ENCODE data around the gene MMP24. TPM values are rescaled to one million over a fixed set of nuclear protein-coding genes. Genes with fewer than 3 reads are reported as not detected.

Gene MMP24
- total and polyA plus RNA-seq, 8 donors: 0.15 to 6.2 (median 1.6) TPM; not detected in 2

DNA sequence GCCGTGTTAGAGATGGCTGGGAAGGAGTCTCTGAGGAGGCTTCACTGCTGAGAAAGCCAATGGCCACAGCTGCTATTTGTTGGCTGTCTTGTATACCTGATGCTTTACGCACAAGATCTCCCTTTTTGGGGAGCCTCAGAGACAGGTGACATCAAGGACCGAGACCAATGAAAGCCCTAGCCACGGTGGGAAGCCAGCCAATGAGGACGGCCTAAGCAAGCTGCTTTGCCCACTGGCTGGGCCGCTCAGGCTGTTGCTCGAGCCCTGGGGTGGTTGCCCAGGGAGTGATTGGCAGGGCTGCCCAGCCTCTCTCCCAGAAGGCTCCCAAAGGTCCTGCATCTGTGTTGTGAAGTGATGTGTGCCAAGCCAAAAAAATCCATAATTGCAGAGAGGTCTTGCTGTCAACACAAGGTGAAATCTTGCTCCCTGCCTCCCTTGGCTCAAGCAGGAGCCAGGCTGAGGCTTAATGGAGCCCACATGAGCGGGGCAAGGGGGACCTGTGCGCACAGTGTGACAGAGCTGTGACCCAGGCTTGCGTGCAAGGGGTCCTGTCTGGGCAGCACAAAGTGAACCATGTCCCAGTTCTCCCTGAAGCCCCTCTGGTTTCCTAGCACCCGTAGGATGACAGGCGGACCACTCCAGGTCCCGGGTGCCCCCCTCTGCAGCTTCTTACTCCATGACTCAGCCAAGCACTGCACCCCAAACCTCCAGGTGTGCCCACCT lies 47.1 kb downstream of the MMP24 start:
- H3K27ac ChIP-seq: peak overlapping the region in 1 of 5 donors; percentile 13
- DNase-seq: peak in 1 of 2 donors; percentile 36
- intact Hi-C loops (cut with DNase I; ENCODE audit: low total_unique reads): no loop called here
- no peaks in the 10 kb centered on the region for H3K9me3 ChIP-seq
- peaks cover 14 to 42% (median 38%) of the 10 kb centered on the region in 4 donors for H3K4me1 ChIP-seq
- H3K4me3 ChIP-seq: no peak overlapping the region
- 75 to 79% (median 78%) methylated on average over 13 of the region's 13 CpGs for WGBS, 5 donors
- no peaks in the 10 kb centered on the region for H3K27me3 ChIP-seq
- TF ChIP-seq POLR2A (IDR thresholded peaks at IDR 0.05) (no peak), EP300 (IDR thresholded peaks at IDR 0.05) (no peak), POLR2AphosphoS5 (IDR thresholded peaks at IDR 0.05) (no peak)
- TF ChIP-seq, protein P1, sequence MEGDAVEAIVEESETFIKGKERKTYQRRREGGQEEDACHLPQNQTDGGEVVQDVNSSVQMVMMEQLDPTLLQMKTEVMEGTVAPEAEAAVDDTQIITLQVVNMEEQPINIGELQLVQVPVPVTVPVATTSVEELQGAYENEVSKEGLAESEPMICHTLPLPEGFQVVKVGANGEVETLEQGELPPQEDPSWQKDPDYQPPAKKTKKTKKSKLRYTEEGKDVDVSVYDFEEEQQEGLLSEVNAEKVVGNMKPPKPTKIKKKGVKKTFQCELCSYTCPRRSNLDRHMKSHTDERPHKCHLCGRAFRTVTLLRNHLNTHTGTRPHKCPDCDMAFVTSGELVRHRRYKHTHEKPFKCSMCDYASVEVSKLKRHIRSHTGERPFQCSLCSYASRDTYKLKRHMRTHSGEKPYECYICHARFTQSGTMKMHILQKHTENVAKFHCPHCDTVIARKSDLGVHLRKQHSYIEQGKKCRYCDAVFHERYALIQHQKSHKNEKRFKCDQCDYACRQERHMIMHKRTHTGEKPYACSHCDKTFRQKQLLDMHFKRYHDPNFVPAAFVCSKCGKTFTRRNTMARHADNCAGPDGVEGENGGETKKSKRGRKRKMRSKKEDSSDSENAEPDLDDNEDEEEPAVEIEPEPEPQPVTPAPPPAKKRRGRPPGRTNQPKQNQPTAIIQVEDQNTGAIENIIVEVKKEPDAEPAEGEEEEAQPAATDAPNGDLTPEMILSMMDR (IDR thresholded peaks at IDR 0.05): no peak
- H3K36me3 ChIP-seq: peaks cover 11 to 65% (median 59%) of the 10 kb centered on the region in 4 donors

DNA sequence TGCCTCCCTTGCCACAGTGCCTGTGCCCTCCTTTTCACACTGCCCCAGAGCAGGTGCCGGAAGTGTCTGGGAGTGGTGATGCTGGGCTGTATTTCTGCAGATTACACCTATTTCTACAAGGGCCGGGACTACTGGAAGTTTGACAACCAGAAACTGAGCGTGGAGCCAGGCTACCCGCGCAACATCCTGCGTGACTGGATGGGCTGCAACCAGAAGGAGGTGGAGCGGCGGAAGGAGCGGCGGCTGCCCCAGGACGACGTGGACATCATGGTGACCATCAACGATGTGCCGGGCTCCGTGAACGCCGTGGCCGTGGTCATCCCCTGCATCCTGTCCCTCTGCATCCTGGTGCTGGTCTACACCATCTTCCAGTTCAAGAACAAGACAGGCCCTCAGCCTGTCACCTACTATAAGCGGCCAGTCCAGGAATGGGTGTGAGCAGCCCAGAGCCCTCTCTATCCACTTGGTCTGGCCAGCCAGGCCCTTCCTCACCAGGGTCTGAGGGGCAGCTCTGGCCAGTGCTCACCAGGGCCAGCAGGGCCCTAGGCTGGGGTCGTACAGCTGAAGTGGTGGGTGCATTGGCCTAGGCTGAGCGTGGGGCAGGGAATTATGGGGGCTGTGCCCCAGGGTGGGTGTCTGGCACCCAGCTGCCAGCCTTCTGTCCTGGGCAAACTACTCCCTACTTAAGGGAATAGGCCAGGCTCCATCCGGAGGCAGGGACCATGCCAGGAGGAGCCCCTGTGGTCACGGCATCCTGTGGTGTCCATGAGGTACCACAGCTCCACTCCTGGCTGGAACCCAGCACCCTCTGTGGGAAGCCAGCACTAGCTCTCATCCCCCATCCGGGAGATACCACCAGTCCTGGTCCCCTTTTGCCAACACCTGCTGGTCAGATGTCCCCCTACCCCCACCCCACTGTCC lies 47.9 kb downstream of the MMP24 start:
- H3K9me3 ChIP-seq: no peaks in the 10 kb centered on the region
- DNase-seq: no peak
- H3K36me3 ChIP-seq: peaks cover 14 to 69% (median 65%) of the 10 kb centered on the region in 4 donors
- peaks cover 17 to 43% (median 38%) of the 10 kb centered on the region in 4 donors for H3K4me1 ChIP-seq
- intact Hi-C loops (cut with DNase I; ENCODE audit: low total_unique reads): no loop called here
- 90 to 93% (median 92%) methylated on average over 20 to 24 of the region's 24 CpGs for WGBS, 5 donors
- H3K27me3 ChIP-seq: no peaks in the 10 kb centered on the region
- H3K4me3 ChIP-seq: no peak overlapping the region
- no peak for TF ChIP-seq POLR2A (IDR thresholded peaks at IDR 0.05)
- TF ChIP-seq EP300 (IDR thresholded peaks at IDR 0.05): no peak
- no peak for TF ChIP-seq POLR2AphosphoS5 (IDR thresholded peaks at IDR 0.05)
- TF ChIP-seq, protein P1 (IDR thresholded peaks at IDR 0.05): no peak
- H3K27ac ChIP-seq: peak overlapping the region in 1 of 5 donors; percentile 10

DNA sequence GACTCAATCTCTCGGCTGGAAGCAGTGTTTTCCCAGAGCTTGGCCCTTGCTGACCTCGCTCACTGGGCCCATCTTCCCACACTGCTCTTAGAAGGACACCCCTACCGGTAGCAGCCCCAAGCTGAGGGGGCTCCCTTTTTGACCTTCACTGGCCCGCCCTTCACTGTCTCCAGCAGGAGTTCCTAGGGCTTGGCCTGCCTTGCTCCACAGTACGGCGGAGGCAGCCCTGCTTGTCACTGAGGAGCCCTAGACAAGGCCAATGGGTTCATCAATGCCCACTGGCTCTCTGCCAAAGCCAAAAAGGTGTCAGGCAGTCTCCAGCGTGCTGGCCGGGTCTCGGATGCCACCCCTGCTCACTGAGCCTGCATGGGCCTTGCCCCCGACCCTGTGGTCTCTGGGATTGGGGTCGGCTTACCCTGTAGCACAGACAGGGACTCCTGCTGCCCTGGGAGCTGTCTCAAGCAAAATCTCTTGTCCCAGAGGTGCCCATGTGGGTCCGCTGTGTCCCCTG lies 49.3 kb downstream of the MMP24 start:
- WGBS, 5 donors: 79 to 92% (median 87%) methylated on average over 9 to 12 of the region's 12 CpGs
- intact Hi-C loops (cut with DNase I; ENCODE audit: low total_unique reads): no loop called here
- Histone ChIP-seq H3K4me1 (peaks cover 17 to 52% (median 45%) of the 10 kb centered on the region in 4 donors), H3K9me3 (no peaks in the 10 kb centered on the region), H3K36me3 (peaks cover 26 to 69% (median 66%) of the 10 kb centered on the region in 4 donors), H3K4me3 (peak overlapping the region in 1 of 4 donors; percentile 71), H3K27me3 (no peaks in the 10 kb centered on the region), H3K27ac (peak overlapping the region in 2 of 5 donors; percentile 96 to 99)
- TF ChIP-seq, protein P1 (IDR thresholded peaks at IDR 0.05): no peak
- TF ChIP-seq POLR2A (IDR thresholded peaks at IDR 0.05) (no peak), POLR2AphosphoS5 (IDR thresholded peaks at IDR 0.05) (no peak), EP300 (IDR thresholded peaks at IDR 0.05) (no peak)
- no peak for DNase-seq

DNA sequence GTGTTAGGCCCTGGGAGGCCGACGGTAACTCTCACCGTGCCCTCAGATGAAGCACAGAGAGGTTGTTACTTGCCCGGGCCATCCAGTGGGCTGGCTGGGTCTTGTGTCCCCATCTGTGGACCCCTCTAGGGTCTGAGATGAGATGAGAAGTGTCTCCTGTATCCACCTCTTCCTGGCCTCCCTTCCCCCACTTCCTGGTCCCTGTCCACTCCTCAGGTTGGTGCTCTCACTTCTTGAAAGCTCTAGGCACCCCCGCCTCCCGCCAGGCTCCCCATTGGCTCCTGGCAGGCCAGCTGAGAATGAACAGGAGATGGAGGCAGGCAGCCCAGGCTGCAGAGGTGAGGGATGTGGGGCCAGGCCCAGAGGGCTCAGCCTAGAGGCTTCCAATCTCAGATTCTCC lies 49.9 kb downstream of the MMP24 start:
- Histone ChIP-seq H3K36me3 (peaks cover 23 to 69% (median 62%) of the 10 kb centered on the region in 4 donors), H3K4me3 (peak overlapping the region in 3 of 4 donors; percentile 70 to 93 (median 71)), H3K27me3 (no peaks in the 10 kb centered on the region), H3K9me3 (no peaks in the 10 kb centered on the region), H3K4me1 (peaks cover 17 to 53% (median 45%) of the 10 kb centered on the region in 4 donors), H3K27ac (peak overlapping the region in 4 of 5 donors; percentile 96 to 99 (median 99))
- intact Hi-C loops (cut with DNase I; ENCODE audit: low total_unique reads): no loop called here
- 85 to 97% (median 92%) methylated on average over 6 of the region's 6 CpGs for WGBS, 5 donors
- no peak for DNase-seq
- no peak for TF ChIP-seq POLR2A (IDR thresholded peaks at IDR 0.05)
- TF ChIP-seq, protein P1 (IDR thresholded peaks at IDR 0.05): no peak
- TF ChIP-seq POLR2AphosphoS5 (IDR thresholded peaks at IDR 0.05): no peak
- TF ChIP-seq EP300 (IDR thresholded peaks at IDR 0.05): no peak
